ENCODE measurements around the gene KICS2. TPM values are rescaled to one million over a fixed set of nuclear protein-coding genes. Genes with fewer than 3 reads are reported as not detected.
A peak's percentile ranks its signal among the peaks of the same experiment; 100 is the strongest.

The KICS2 gene
- total RNA-seq, 4 donors from 2014 or later: 4.5 to 8.8 (median 6.4) TPM

DNA sequence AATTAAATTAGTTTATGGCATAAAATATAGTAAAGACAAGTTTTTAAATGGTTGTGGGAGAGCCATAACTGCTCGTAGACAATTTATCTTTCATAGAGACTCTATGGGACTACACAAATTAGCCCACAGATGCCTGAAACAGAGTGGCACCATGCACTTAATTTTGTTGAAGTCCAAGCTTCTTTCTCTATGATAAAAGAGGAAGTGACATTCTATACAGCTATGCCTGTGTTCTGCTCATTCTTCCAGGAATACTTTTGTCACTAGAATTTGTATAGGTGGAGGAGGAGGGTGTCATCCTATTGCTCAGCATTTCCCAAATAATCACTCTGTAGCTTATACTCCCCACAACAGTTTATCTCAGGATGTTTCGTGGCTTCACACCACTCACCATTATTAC is 43.7 kb upstream of the KICS2 start:
- H3K27ac ChIP-seq (replicated peaks in 1 of 4): no peak overlapping the region
- no peak for TF ChIP-seq EP300 (IDR thresholded peaks at IDR 0.05)
- TF ChIP-seq, protein P1, sequence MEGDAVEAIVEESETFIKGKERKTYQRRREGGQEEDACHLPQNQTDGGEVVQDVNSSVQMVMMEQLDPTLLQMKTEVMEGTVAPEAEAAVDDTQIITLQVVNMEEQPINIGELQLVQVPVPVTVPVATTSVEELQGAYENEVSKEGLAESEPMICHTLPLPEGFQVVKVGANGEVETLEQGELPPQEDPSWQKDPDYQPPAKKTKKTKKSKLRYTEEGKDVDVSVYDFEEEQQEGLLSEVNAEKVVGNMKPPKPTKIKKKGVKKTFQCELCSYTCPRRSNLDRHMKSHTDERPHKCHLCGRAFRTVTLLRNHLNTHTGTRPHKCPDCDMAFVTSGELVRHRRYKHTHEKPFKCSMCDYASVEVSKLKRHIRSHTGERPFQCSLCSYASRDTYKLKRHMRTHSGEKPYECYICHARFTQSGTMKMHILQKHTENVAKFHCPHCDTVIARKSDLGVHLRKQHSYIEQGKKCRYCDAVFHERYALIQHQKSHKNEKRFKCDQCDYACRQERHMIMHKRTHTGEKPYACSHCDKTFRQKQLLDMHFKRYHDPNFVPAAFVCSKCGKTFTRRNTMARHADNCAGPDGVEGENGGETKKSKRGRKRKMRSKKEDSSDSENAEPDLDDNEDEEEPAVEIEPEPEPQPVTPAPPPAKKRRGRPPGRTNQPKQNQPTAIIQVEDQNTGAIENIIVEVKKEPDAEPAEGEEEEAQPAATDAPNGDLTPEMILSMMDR (IDR thresholded peaks at IDR 0.05): no peak
- TF ChIP-seq POLR2AphosphoS5 (IDR thresholded peaks at IDR 0.05): no peak
- TF ChIP-seq POLR2A (IDR thresholded peaks at IDR 0.05; ENCODE audit: low read depth): no peak
- intact Hi-C loops (cut with DNase I): no loop called here
- no peak for DNase-seq (ENCODE audit: extremely low spot score)
- H3K36me3 ChIP-seq: no peaks in the 10 kb centered on the region
- no peak overlapping the region for H3K4me3 ChIP-seq
- no peaks in the 10 kb centered on the region for H3K4me1 ChIP-seq
- no peaks in the 10 kb centered on the region for H3K9me3 ChIP-seq
- no peaks in the 10 kb centered on the region for H3K27me3 ChIP-seq
- WGBS: 73% methylated on average over 2 of the region's 2 CpGs

DNA sequence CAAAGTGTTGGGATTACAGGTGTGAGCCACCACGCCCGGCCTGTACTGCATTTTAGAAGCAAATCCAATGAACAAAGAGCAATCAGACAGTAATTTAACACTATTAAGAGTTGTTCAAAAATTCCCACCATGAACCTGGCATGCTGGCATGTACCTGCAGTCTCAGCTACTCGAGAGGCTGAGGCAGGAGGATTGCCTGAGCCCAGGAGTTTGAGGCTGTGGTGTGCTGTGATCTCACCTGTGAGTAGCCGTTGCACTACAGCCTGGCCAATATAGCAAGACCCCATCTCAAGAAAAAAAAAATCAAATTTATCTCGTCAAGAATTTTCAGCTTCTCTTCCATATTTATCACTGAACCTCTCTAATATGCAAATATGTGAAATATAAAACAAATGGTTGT is 39.7 kb upstream of the KICS2 start:
- WGBS: 88% methylated on average over 5 of the region's 5 CpGs
- no peaks in the 10 kb centered on the region for H3K27me3 ChIP-seq
- H3K9me3 ChIP-seq: no peaks in the 10 kb centered on the region
- no peaks in the 10 kb centered on the region for H3K4me1 ChIP-seq
- TF ChIP-seq POLR2A (IDR thresholded peaks at IDR 0.05; ENCODE audit: low read depth) (no peak), EP300 (IDR thresholded peaks at IDR 0.05) (no peak), POLR2AphosphoS5 (IDR thresholded peaks at IDR 0.05) (no peak)
- TF ChIP-seq, protein P1 (IDR thresholded peaks at IDR 0.05): no peak
- H3K36me3 ChIP-seq: no peaks in the 10 kb centered on the region
- no peak for DNase-seq (ENCODE audit: extremely low spot score)
- intact Hi-C loops (cut with DNase I): no loop called here
- H3K4me3 ChIP-seq: no peak overlapping the region
- H3K27ac ChIP-seq (replicated peaks in 1 of 4): no peak overlapping the region

DNA sequence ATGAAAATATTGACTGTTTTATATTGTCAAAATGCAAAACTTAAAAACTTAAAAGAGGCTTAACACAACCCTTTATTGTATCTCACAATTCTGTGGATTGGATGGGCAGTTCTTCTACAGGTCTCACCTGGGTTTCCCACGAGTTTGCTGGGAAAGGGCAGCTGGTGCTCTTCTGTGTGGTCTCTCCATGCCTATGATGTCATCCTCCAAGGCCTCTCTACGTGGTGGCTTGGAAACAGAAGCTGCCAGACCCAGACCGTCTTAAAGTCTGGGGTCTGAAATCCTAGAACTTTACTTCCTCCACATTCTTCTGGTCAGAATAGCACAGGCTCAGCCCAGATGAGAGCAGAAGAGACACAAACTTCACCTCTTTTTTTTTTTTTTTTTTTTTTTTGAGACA is 36.5 kb upstream of the KICS2 start:
- no peaks in the 10 kb centered on the region for H3K4me1 ChIP-seq
- H3K27me3 ChIP-seq: no peaks in the 10 kb centered on the region
- no peak overlapping the region for H3K4me3 ChIP-seq
- whole genome bisulfite sequencing: 46% methylated on average over 3 of the region's 3 CpGs
- H3K9me3 ChIP-seq: no peaks in the 10 kb centered on the region
- H3K36me3 ChIP-seq: no peaks in the 10 kb centered on the region
- intact Hi-C loops (cut with DNase I): no loop called here
- no peak for DNase-seq (ENCODE audit: extremely low spot score)
- TF ChIP-seq, protein P1 (IDR thresholded peaks at IDR 0.05): no peak
- no peak for TF ChIP-seq EP300 (IDR thresholded peaks at IDR 0.05)
- no peak for TF ChIP-seq POLR2AphosphoS5 (IDR thresholded peaks at IDR 0.05)
- TF ChIP-seq POLR2A (IDR thresholded peaks at IDR 0.05; ENCODE audit: low read depth): no peak
- H3K27ac ChIP-seq (replicated peaks in 1 of 4): no peak overlapping the region

DNA sequence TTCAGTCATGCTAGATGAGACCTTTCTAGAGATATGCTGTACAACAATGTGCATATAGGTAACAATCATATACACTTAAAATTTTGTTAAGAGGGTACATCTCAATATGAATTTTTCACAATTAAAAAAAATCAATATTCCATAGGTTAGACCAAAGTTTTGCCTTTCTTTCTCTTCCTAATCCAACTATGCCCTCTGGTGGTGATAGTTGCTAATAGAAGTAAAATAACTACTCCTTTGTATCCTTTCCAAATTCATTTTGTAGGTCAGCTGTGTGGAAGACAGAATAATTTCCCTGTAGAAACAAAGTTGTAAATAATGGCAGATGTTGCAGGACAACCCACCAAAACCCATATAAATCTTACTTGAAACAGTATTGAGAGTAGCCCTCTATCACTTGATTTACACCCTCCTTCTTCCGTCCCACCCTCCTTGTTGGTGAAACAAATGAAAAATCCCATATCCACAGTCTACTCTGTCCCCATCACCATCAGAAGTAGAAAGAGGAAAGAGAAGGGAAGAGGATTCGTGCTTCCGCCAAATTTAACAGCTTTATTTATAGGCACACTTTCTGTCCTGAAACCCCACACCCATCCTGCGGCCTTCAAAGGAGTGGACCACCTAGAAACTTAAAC is 34.2 kb upstream of the KICS2 start:
- H3K27me3 ChIP-seq: no peaks in the 10 kb centered on the region
- no peak for DNase-seq (ENCODE audit: extremely low spot score)
- no peaks in the 10 kb centered on the region for H3K9me3 ChIP-seq
- H3K36me3 ChIP-seq: no peaks in the 10 kb centered on the region
- no peak overlapping the region for H3K27ac ChIP-seq (replicated peaks in 1 of 4)
- H3K4me1 ChIP-seq: peaks cover 0 to 2% (median 0%) of the 10 kb centered on the region in 4 donors
- no peak for TF ChIP-seq POLR2AphosphoS5 (IDR thresholded peaks at IDR 0.05)
- TF ChIP-seq, protein P1 (IDR thresholded peaks at IDR 0.05): peak; percentile 71 to 76 (median 75)
- TF ChIP-seq EP300 (IDR thresholded peaks at IDR 0.05): no peak
- no peak overlapping the region for H3K4me3 ChIP-seq
- intact Hi-C loops (cut with DNase I): loop anchor here (2.0 kb wide), 1 partner anchor 417 kb away; no protein-coding TSS in a partner anchor
- WGBS: 65% methylated on average over 4 of the region's 4 CpGs

DNA sequence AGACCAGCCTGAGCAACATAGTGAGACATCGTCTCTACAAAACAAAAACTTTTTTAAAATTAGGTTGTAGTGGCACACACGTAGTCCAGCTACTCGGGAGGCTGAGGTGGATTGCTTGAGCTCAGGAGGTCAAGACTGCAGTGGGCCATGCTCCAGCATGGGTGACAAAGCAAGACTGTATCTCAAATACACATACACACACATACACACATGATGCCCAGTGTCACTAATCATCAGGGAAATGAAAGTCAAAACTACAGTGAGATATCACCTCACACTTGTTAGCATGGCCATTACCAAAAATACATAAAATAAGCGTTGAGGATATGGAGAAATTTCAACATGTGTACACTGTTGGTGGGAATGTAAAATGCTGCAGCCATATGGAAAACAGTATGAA is 33.2 kb upstream of the KICS2 start:
- no peaks in the 10 kb centered on the region for H3K9me3 ChIP-seq
- DNase-seq (ENCODE audit: extremely low spot score): no peak
- H3K27ac ChIP-seq (replicated peaks in 1 of 4): no peak overlapping the region
- no peaks in the 10 kb centered on the region for H3K27me3 ChIP-seq
- intact Hi-C loops (cut with DNase I): no loop called here
- H3K4me1 ChIP-seq: peaks cover 0 to 2% (median 0%) of the 10 kb centered on the region in 4 donors
- H3K36me3 ChIP-seq: no peaks in the 10 kb centered on the region
- WGBS: 74% methylated on average over 4 of the region's 4 CpGs
- no peak overlapping the region for H3K4me3 ChIP-seq
- TF ChIP-seq POLR2A (IDR thresholded peaks at IDR 0.05; ENCODE audit: low read depth): no peak
- no peak for TF ChIP-seq EP300 (IDR thresholded peaks at IDR 0.05)
- TF ChIP-seq POLR2AphosphoS5 (IDR thresholded peaks at IDR 0.05): no peak
- TF ChIP-seq, protein P1 (IDR thresholded peaks at IDR 0.05): no peak
